ENCODE results near the gene DDIT4. TPM values are rescaled to one million over a fixed set of nuclear protein-coding genes. Genes with fewer than 3 reads are reported as not detected.

DDIT4 gene
- total and polyA plus RNA-seq, 9 of the 15 experiments (the other 6 are each of a cell fraction or from before 2014, with no cell fraction given): 8.2 to 675 (median 159) TPM

- peak; percentile 85 for TF ChIP-seq ZBTB9 (CRISPR knock-in tag; IDR thresholded peaks at IDR 0.05)
- peak; percentile 97 for TF ChIP-seq ZNF766 (CRISPR knock-in tag; conservative IDR thresholded peaks at IDR 0.05)
- no peak for TF ChIP-seq ELF2 (CRISPR knock-in tag; IDR thresholded peaks at IDR 0.05)
- no peak; the same call in 1 of the 2 replicates for TF ChIP-seq GTF2E2 (tag; IDR thresholded peaks at IDR 0.05)
- 0 out of 2 replicates have a peak, but pooled peaks have one; percentile 55 for TF ChIP-seq ZNF609 (CRISPR knock-in tag; IDR thresholded peaks at IDR 0.05; ENCODE audit: borderline replicate concordance)
- TF ChIP-seq MYBL2 (IDR thresholded peaks at IDR 0.05; ENCODE audit: low read depth): no peak
- TF ChIP-seq MYBL2 (CRISPR knock-in tag; IDR thresholded peaks at IDR 0.05; ENCODE audit: borderline replicate concordance): no peak
- TF ChIP-seq ZNF140 (CRISPR knock-in tag; IDR thresholded peaks at IDR 0.05): no peak
- no peak for TF ChIP-seq XRCC4 (IDR thresholded peaks at IDR 0.05; ENCODE audit: extremely low read depth, insufficient read depth, insufficient read length)
- peak; percentile 91 for TF ChIP-seq MBD2 (IDR thresholded peaks at IDR 0.05; ENCODE audit: borderline replicate concordance, low read depth)
- TF ChIP-seq ZNF316 (IDR thresholded peaks at IDR 0.05): peak; percentile 68
- peak; percentile 82; the same call in 1 of the 2 replicates for TF ChIP-seq CLOCK (CRISPR knock-in tag; IDR thresholded peaks at IDR 0.05; ENCODE audit: borderline replicate concordance)
- peak; percentile 89 for TF ChIP-seq E2F3 (CRISPR knock-in tag; IDR thresholded peaks at IDR 0.05)
- TF ChIP-seq E2F6 (IDR thresholded peaks at IDR 0.05; ENCODE audit: borderline replicate concordance in 1 of 2, extremely low read depth in 1 of 2, insufficient read depth in 1 of 2, insufficient read length in 1 of 2, low read depth in 1 of 2, low read length in 1 of 2, poor library complexity in 1 of 2, severe bottlenecking in 1 of 2): peak; percentile 90 to 91
- TF ChIP-seq TCF7L2 (IDR thresholded peaks at IDR 0.05; ENCODE audit: low read depth, low read length): no peak
- TF ChIP-seq GATA2 (CRISPR knock-in tag; IDR thresholded peaks at IDR 0.05): no peak
- TF ChIP-seq SMARCB1 (IDR thresholded peaks at IDR 0.05; ENCODE audit: insufficient read length, low read depth): no peak
Measured at GRCh38 chr10:72297805-72298591, 24.3 kb downstream of the DDIT4 start (continued).
